ENCODE data around the gene RGS7.
A peak's percentile ranks its signal among the peaks of the same experiment; 100 is the strongest.

RGS7 gene

DNA sequence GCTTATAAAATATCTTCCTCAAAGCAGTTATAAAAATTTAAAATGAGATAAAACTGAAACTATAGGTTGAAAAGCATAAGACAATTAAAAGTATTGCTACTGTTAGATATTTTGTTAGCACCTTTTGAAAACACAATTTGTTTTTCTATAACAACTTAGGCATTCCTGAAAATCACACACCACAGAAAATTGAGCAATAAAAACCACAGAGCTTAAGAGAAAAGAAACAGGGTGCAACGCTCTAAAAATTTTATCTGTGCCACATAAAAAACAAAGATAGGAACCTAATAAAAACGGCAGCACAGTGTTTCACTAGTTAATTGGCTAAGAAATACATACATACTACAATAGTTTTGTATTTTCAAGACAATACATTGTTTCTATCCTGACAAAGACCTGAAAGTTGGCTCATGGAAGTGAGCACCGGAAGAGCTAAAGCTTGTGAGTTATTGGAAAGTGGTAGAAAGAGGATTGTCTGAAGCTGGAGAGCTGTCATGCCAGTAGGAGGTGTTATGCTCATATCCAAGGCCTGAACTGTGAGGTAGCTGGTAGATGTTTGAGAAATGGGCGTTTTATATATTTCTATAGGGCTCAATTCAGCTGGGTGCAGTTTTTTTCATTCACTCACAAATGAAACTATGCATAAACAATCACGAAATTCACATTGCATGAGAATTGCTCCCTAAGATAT is 45.8 kb downstream of the RGS7 start:
- H3K27me3 ChIP-seq (ENCODE audit: insufficient read depth, low read depth, severe bottlenecking), result no peaks in the 10 kb centered on the region
- no peaks in the 10 kb centered on the region for H3K36me3 ChIP-seq
- no peak overlapping the region for H3K4me3 ChIP-seq (ENCODE audit: low read depth, low read length)
- no peak for DNase-seq
- TF ChIP-seq, protein P1, sequence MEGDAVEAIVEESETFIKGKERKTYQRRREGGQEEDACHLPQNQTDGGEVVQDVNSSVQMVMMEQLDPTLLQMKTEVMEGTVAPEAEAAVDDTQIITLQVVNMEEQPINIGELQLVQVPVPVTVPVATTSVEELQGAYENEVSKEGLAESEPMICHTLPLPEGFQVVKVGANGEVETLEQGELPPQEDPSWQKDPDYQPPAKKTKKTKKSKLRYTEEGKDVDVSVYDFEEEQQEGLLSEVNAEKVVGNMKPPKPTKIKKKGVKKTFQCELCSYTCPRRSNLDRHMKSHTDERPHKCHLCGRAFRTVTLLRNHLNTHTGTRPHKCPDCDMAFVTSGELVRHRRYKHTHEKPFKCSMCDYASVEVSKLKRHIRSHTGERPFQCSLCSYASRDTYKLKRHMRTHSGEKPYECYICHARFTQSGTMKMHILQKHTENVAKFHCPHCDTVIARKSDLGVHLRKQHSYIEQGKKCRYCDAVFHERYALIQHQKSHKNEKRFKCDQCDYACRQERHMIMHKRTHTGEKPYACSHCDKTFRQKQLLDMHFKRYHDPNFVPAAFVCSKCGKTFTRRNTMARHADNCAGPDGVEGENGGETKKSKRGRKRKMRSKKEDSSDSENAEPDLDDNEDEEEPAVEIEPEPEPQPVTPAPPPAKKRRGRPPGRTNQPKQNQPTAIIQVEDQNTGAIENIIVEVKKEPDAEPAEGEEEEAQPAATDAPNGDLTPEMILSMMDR (IDR thresholded peaks at IDR 0.05; ENCODE audit: low read depth, low read length), result peak; percentile 60
- H3K27ac ChIP-seq, result no peak overlapping the region
- peaks cover 4% of the 10 kb centered on the region for H3K9me3 ChIP-seq (ENCODE audit: severe bottlenecking)

DNA sequence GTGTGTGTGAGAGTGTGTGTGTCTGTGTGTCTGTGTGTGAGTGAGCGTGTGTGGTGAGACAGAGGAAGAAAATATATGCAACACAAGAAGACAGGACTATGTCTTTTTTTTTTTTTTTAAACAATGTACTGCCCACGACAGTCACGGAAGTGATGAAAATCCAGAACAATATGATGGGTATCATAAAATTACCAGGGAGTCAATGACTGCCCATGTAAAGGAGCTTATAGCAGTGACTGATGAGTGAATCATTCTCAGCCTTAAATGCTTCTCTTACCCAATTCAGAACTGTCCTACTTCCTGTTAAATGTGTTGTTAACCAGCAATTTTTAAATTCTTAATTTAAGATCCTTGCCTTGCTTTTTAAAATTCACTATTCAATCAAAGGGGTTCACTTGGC is 46.6 kb downstream of the RGS7 start:
- peaks cover 6% of the 10 kb centered on the region for H3K9me3 ChIP-seq (ENCODE audit: severe bottlenecking)
- TF ChIP-seq, protein P1 (IDR thresholded peaks at IDR 0.05; ENCODE audit: low read depth, low read length), result no peak
- H3K27ac ChIP-seq, result no peak overlapping the region
- no peaks in the 10 kb centered on the region for H3K36me3 ChIP-seq
- no peaks in the 10 kb centered on the region for H3K27me3 ChIP-seq (ENCODE audit: insufficient read depth, low read depth, severe bottlenecking)
- H3K4me3 ChIP-seq (ENCODE audit: low read depth, low read length), result no peak overlapping the region
- no peak for DNase-seq

DNA sequence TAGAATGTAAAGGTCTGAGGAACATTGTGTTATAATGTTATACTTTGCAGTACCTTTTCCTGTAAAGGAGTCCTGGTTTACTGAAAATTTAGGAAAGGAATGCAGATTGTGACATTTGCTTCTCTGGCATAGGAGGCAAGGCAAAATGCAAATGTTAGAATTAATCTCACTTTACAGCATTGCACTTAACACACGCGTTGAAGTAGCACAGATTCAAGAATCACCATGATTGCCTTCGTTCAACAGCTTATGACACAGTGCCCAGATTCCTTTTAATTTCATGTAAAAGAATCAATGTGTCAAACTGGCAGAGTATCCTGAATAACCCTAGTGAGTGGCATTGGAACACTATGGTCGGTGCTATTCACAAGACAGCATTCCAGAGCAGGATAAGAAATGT is 47.4 kb downstream of the RGS7 start:
- TF ChIP-seq, protein P1 (IDR thresholded peaks at IDR 0.05; ENCODE audit: low read depth, low read length), result no peak
- Histone ChIP-seq H3K9me3 (ENCODE audit: severe bottlenecking) (peaks cover 6% of the 10 kb centered on the region), H3K4me3 (ENCODE audit: low read depth, low read length) (no peak overlapping the region), H3K27ac (no peak overlapping the region), H3K27me3 (ENCODE audit: insufficient read depth, low read depth, severe bottlenecking) (no peaks in the 10 kb centered on the region), H3K36me3 (no peaks in the 10 kb centered on the region)
- DNase-seq, result no peak

DNA sequence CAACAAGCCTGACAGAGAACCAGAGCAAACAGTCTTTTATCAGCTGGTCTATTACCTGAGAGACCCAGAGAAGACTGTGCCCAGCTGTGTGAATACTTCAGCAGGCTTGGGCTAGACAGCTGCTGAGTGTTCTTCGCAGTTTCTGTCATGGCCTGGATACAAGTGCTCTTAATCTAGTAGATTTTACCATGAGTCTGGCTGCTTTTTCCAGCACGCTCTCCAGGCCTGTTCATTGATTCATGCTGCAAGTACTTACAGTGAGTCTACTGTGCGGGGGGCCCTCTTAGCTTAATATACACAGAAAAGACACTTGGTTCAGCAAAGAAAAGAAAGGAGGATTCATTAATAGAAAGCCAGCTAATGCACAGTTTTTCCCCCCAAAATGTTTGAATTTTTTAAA is 48.5 kb downstream of the RGS7 start:
- Histone ChIP-seq H3K4me3 (ENCODE audit: low read depth, low read length) (no peak overlapping the region), H3K27ac (no peak overlapping the region), H3K27me3 (ENCODE audit: insufficient read depth, low read depth, severe bottlenecking) (no peaks in the 10 kb centered on the region), H3K36me3 (no peaks in the 10 kb centered on the region), H3K9me3 (ENCODE audit: severe bottlenecking) (peaks cover 6% of the 10 kb centered on the region)
- no peak for DNase-seq
- TF ChIP-seq, protein P1 (IDR thresholded peaks at IDR 0.05; ENCODE audit: low read depth, low read length), result no peak

DNA sequence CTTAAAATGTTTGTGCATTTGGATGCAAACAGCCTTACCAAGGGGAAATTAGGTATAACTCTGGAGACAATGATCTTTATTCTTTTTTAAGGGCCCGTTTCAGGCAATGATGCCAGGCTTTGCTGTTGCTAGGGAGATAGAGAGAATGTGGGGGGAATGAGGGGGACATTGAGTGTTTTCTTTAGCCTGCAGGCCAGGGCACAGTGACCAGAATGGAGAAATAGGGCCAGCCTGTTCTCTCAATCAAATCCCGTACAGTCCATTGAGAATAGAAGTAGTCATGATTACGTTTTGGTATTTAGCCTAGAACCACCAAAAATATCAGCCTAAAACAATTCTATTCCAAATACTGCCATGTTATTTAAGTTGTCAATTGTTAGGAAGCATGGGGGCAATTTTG is 49.0 kb downstream of the RGS7 start:
- TF ChIP-seq, protein P1 (IDR thresholded peaks at IDR 0.05; ENCODE audit: low read depth, low read length), result no peak
- Histone ChIP-seq H3K27ac (no peak overlapping the region), H3K27me3 (ENCODE audit: insufficient read depth, low read depth, severe bottlenecking) (no peaks in the 10 kb centered on the region), H3K4me3 (ENCODE audit: low read depth, low read length) (no peak overlapping the region), H3K36me3 (no peaks in the 10 kb centered on the region), H3K9me3 (ENCODE audit: severe bottlenecking) (peaks cover 6% of the 10 kb centered on the region)
- no peak for DNase-seq

Measured in WERI-Rb-1 (cell line).